HT1080 (cell line): Measurements from ENCODE around the gene ZNF593. TPM values are rescaled to one million over a fixed set of nuclear protein-coding genes. Genes with fewer than 3 reads are reported as not detected.

Experiments used
- DNase-seq: peaks from one replicate; pipeline ENCODE4 v3.0.0-alpha.2; 2015; ENCODE audit warnings: low read depth
- total RNA-seq: library from RNA; depleted of rRNA; stranded (reverse); fragments of >200 nt; shearing (Covaris generic); gene quantifications from 2 replicates; pipeline ENCODE4 v1.2.3, GENCODE V29; 2014

ZNF593 gene
- total RNA-seq, 1 experiment from 2014 or later = 51.1 TPM

GRCh38 chr1:26145960-26146294 lies 23.8 kb upstream of the ZNF593 start:
- DNase-seq = no peak

- no peak for DNase-seq
Measured at GRCh38 chr1:26148887-26149286, 20.8 kb upstream of the ZNF593 start.

- no peak for DNase-seq
Measured at GRCh38 chr1:26153966-26154532, 15.7 kb upstream of the ZNF593 start.

- DNase-seq = no peak
Measured at GRCh38 chr1:26154750-26155149, 15.0 kb upstream of the ZNF593 start.

GRCh38 chr1:26155370-26156284 lies 14.1 kb upstream of the ZNF593 start:
- DNase-seq = no peak

GRCh38 chr1:26156285-26157038 lies 13.2 kb upstream of the ZNF593 start:
- peak; percentile 50 for DNase-seq

GRCh38 chr1:26158271-26158907 lies 11.3 kb upstream of the ZNF593 start:
- no peak for DNase-seq

GRCh38 chr1:26158908-26159742 lies 10.6 kb upstream of the ZNF593 start, which contains the start of gene FAM110D:
Gene FAM110D (plus strand): TSS chr1:26159079. CDS start chr1:26161292, 2,213 bp downstream.
- no peak for DNase-seq

- DNase-seq = no peak
Measured at GRCh38 chr1:26159743-26160039, 10.0 kb upstream of the ZNF593 start.

GRCh38 chr1:26160527-26161414 lies 8.9 kb upstream of the ZNF593 start:
- no peak for DNase-seq

GRCh38 chr1:26161415-26162219 lies 8.1 kb upstream of the ZNF593 start:
- no peak for DNase-seq

GRCh38 chr1:26162220-26162709 lies 7.4 kb upstream of the ZNF593 start:
- no peak for DNase-seq

GRCh38 chr1:26163684-26164035 lies 6.0 kb upstream of the ZNF593 start:
- DNase-seq = no peak

- no peak for DNase-seq
Measured at GRCh38 chr1:26164036-26164860, 5.5 kb upstream of the ZNF593 start.

GRCh38 chr1:26164861-26165842 lies 4.6 kb upstream of the ZNF593 start:
- DNase-seq = no peak

- no peak for DNase-seq
Measured at GRCh38 chr1:26166719-26167281, 2.9 kb upstream of the ZNF593 start.
